HEK293 (cell line): ENCODE results near the gene ZNF462.
"Not testable (repeated sequence)": the region's sequence is repeated elsewhere in the genome, so short reads cannot be mapped to it uniquely, and the experiment has no call there.

Experiments
- CTCF ChIA-PET: fragments of 350-600 bp; formaldehyde crosslinking; extraction: SDS; loops from one replicate; lab custom pipeline; 2021; ENCODE audit warnings: antibody characterized with exemption; lab: Yijun Ruan, JAX
- POLR2A ChIA-PET: fragments of 300-600 bp; formaldehyde crosslinking; extraction: SDS; loops from one replicate; lab custom pipeline; 2020; ENCODE audit warnings: antibody characterized with exemption, inconsistent platforms; lab: Yijun Ruan, JAX
- H3K27ac ChIP-seq: fragments of 200-500 bp; sonication (Bioruptor generic); 2 replicates; pipeline ENCODE4 v1.5.1; 2014; ENCODE audit warnings: low read depth, low read length, control low read depth, inconsistent platforms; ENCODE audit errors: extremely low read depth
- H3K36me3 ChIP-seq, 2 experiments: fragments of 200-500 bp in 1 of 2; sonication (Bioruptor generic) in 1 of 2; 1 replicate in 1 of 2; 2 replicates in 1 of 2; pipeline ENCODE4 v1.5.1; 2014 to 2017; ENCODE audit warnings: inconsistent platforms in 2 of 2, low read length in 2 of 2; ENCODE audit not compliant: control insufficient read depth in 2 of 2, insufficient read depth in 1 of 2
- H3K4me1 ChIP-seq: fragments of 200-500 bp; sonication (Bioruptor generic); 2 replicates; pipeline ENCODE4 v1.5.1; 2014; ENCODE audit warnings: mild to moderate bottlenecking, low read length, inconsistent platforms; ENCODE audit not compliant: control insufficient read depth, insufficient read depth
- H3K4me3 ChIP-seq: 2 replicates; pipeline ENCODE4 v1.5.1; 2011; ENCODE audit warnings: low read depth, mild to moderate bottlenecking, control low read depth, low read length, moderate library complexity
- H3K9me3 ChIP-seq: fragments of 200-500 bp; sonication (Bioruptor generic); 2 replicates; pipeline ENCODE4 v1.5.1; 2014; ENCODE audit warnings: low read depth, low read length, inconsistent platforms; ENCODE audit not compliant: control insufficient read depth, insufficient read depth
- ATF2 ChIP-seq: fragments of 450-650 bp; formaldehyde crosslinking; IDR thresholded peaks from 2 replicates; pipeline ENCODE4 v1.5.1; 2016; ENCODE audit warnings: missing biosample characterization, missing genetic modification characterization, low read depth
- BCL11A ChIP-seq: fragments of 450-650 bp; formaldehyde crosslinking; IDR thresholded peaks from 2 replicates; pipeline ENCODE4 v1.5.1; 2016; ENCODE audit warnings: low read depth, missing biosample characterization, missing genetic modification characterization
- INSM2 ChIP-seq: fragments of 450-650 bp; formaldehyde crosslinking; IDR thresholded peaks from 2 replicates; pipeline ENCODE4 v1.5.1; 2016; ENCODE audit warnings: missing biosample characterization, missing genetic modification characterization
- PRDM2 ChIP-seq: fragments of 450-650 bp; formaldehyde crosslinking; IDR thresholded peaks from 2 replicates; pipeline ENCODE4 v1.5.1; 2016; ENCODE audit warnings: missing biosample characterization, missing genetic modification characterization, borderline replicate concordance
- TCF7L2 ChIP-seq: IDR thresholded peaks from 2 replicates; pipeline ENCODE4 v1.6.1; 2011; ENCODE audit warnings: low read depth, mild to moderate bottlenecking, inconsistent platforms, low read length, moderate library complexity, borderline replicate concordance
- ZBTB11 ChIP-seq: fragments of 450-650 bp; formaldehyde crosslinking; conservative IDR thresholded peaks from 2 replicates; pipeline ENCODE4 v1.5.1; 2016; ENCODE audit warnings: low read depth, missing biosample characterization, missing genetic modification characterization
- ZBTB21 ChIP-seq: fragments of 450-650 bp; formaldehyde crosslinking; IDR thresholded peaks from 2 replicates; pipeline ENCODE4 v1.5.1; 2017; ENCODE audit warnings: missing biosample characterization, missing genetic modification characterization
- ZNF280C ChIP-seq: fragments of 450-650 bp; formaldehyde crosslinking; IDR thresholded peaks from 2 replicates; pipeline ENCODE4 v1.5.1; 2016; ENCODE audit warnings: missing biosample characterization, missing genetic modification characterization
- ZNF529 ChIP-seq: fragments of 450-650 bp; formaldehyde crosslinking; IDR thresholded peaks from 2 replicates; pipeline ENCODE4 v1.5.1; 2017; ENCODE audit warnings: missing genetic modification characterization, missing biosample characterization; ENCODE audit not compliant: insufficient replicate concordance
- ZNF549 ChIP-seq: fragments of 450-650 bp; IDR thresholded peaks from 2 replicates; pipeline ENCODE4 v1.5.1; 2018; ENCODE audit warnings: missing biosample characterization, missing genetic modification characterization, mild to moderate bottlenecking, inconsistent platforms, moderate library complexity
- ZNF664 ChIP-seq: fragments of 450-650 bp; formaldehyde crosslinking; IDR thresholded peaks from 2 replicates; pipeline ENCODE4 v1.5.1; 2016; ENCODE audit warnings: missing biosample characterization, missing genetic modification characterization
- ZNF843 ChIP-seq: fragments of 450-650 bp; formaldehyde crosslinking; IDR thresholded peaks from 2 replicates; pipeline ENCODE4 v1.5.1; 2016; ENCODE audit warnings: missing biosample characterization, missing genetic modification characterization
- ZSCAN30 ChIP-seq: fragments of 450-650 bp; IDR thresholded peaks from 2 replicates; pipeline ENCODE4 v1.5.1; 2018; ENCODE audit warnings: missing biosample characterization, mild to moderate bottlenecking, missing genetic modification characterization, moderate library complexity

The ZNF462 gene

GRCh38 chr9:106983346-106983745 lies 120.4 kb downstream of the ZNF462 start:
- ChIA-PET CTCF (no interaction called here), POLR2A (interaction anchor here (1.0 kb wide), 1 partner anchor 41 kb away, joined by 3 read pairs; no protein-coding TSS in a partner anchor)
- no peak overlapping the region for H3K27ac ChIP-seq
- H3K36me3 ChIP-seq: peaks cover 0 to 24% of the 10 kb centered on the region in 2 experiments; a peak in 1 of 3 replicates
- no peak for TF ChIP-seq ZNF280C
- H3K4me3 ChIP-seq: no peak overlapping the region
- no peaks in the 10 kb centered on the region for H3K9me3 ChIP-seq
- no peaks in the 10 kb centered on the region for H3K4me1 ChIP-seq

GRCh38 chr9:106989904-106990303 lies 126.9 kb downstream of the ZNF462 start:
- CTCF ChIA-PET, H3K4me1 ChIP-seq, POLR2A ChIA-PET, H3K27ac ChIP-seq, H3K9me3 ChIP-seq, H3K4me3 ChIP-seq: not testable (repeated sequence)
- peak; percentile 64 for TF ChIP-seq ATF2
- peaks cover 0 to 12% of the 10 kb centered on the region in 2 experiments; a peak in 1 of 3 replicates for H3K36me3 ChIP-seq

GRCh38 chr9:106992186-106992585 lies 129.2 kb downstream of the ZNF462 start:
- Histone ChIP-seq H3K27ac (no peak overlapping the region), H3K4me1 (no peaks in the 10 kb centered on the region), H3K4me3 (no peak overlapping the region), H3K36me3 (peaks cover 0 to 3% of the 10 kb centered on the region in 2 experiments; a peak in 1 of 3 replicates), H3K9me3 (no peaks in the 10 kb centered on the region)
- ChIA-PET CTCF (interaction anchor here (0.9 kb wide), 1 partner anchor 11 kb away, joined by 4 read pairs; no protein-coding TSS in a partner anchor), POLR2A (no interaction called here)
- TF ChIP-seq ZBTB21 (tag by site-specific recombination) (no peak), PRDM2 (tag by site-specific recombination) (no peak), ZSCAN30 (tag by site-specific recombination) (no peak), INSM2 (tag by site-specific recombination) (no peak), ZNF664 (tag by site-specific recombination) (no peak), ZBTB11 (tag by site-specific recombination) (no peak), ZNF843 (no peak), ZNF529 (tag by site-specific recombination) (no peak), BCL11A (tag by site-specific recombination) (no peak), TCF7L2 (no peak), ZNF549 (tag by site-specific recombination) (no peak)
